Thyroid gland (tissue), 4 donors: ENCODE results near the gene UBE2H. TPM values are rescaled to one million over a fixed set of nuclear protein-coding genes. Genes with fewer than 3 reads are reported as not detected.

Experiments
- DNase-seq, 2 donors: peaks; one replicate each; pipeline ENCODE4 v3.0.0-alpha.2; 2019
- H3K27ac ChIP-seq, 3 donors: fragments of 200-600 bp; sonication (generic); 1 replicate in 2 of 3; 2 replicates in 1 of 3; pipeline ENCODE4 v1.5.1; 2016 to 2019; ENCODE audit warnings: mild to moderate bottlenecking in 1 of 3, moderate library complexity in 1 of 3
- H3K27me3 ChIP-seq: fragments of 200-600 bp; sonication (generic); one replicate; pipeline ENCODE4 v1.5.1; 2019
- H3K36me3 ChIP-seq, 2 donors: fragments of 200-600 bp; sonication (generic); one replicate each; pipeline ENCODE4 v1.5.1; 2016 to 2019
- H3K4me1 ChIP-seq, 2 donors: fragments of 200-600 bp; sonication (generic); one replicate each; pipeline ENCODE4 v1.5.1; 2017 to 2019
- H3K4me3 ChIP-seq, 3 donors: fragments of 200-600 bp; sonication (generic); replicated peaks in 1 of 3; 1 replicate in 2 of 3; 2 replicates in 1 of 3; pipeline ENCODE4 v1.5.1; 2016; ENCODE audit warnings: mild to moderate bottlenecking in 1 of 3
- H3K9me3 ChIP-seq: fragments of 200-600 bp; sonication (generic); one replicate; pipeline ENCODE4 v1.5.1; 2017
- POLR2A ChIP-seq, 2 donors: fragments of 450-650 bp; IDR thresholded peaks; one replicate each; pipeline ENCODE4 v1.6.1; 2017; ENCODE audit warnings: antibody characterized with exemption in 2 of 2, mild to moderate bottlenecking in 2 of 2, moderate library complexity in 1 of 2
- WGBS, 2 donors: methylation state at CpG; one replicate each; pipeline ENCODE4 v1.1.5; 2017; 5-methylcytosine and 5-hydroxymethylcytosine counted together
- intact Hi-C: fragments of 100-400 bp; cut with DNase I; formaldehyde crosslinking; loops from one replicate; pipeline ENCODE4 v1.15.1; 2023
- total RNA-seq, 4 donors: library from RNA; depleted of rRNA; stranded (reverse); fragments of >200 nt; gene quantifications; one replicate each; pipeline ENCODE4 v1.2.3, GENCODE V29; 2016
- TF ChIP-seq, protein P1 (sequence below), 6 experiments: fragments of 200-600 bp in 3 of 6; fragments of 450-650 bp in 3 of 6; sonication (generic) in 3 of 6; IDR thresholded peaks; one replicate each; pipeline ENCODE4 v1.5.1; 2016 to 2019; ENCODE audit warnings: antibody characterized with exemption in 6 of 6, mild to moderate bottlenecking in 2 of 6, inconsistent platforms in 1 of 6, moderate library complexity in 1 of 6

The UBE2H gene
- total RNA-seq, 4 donors from 2014 or later = 97.7 to 156 (median 122) TPM

DNA sequence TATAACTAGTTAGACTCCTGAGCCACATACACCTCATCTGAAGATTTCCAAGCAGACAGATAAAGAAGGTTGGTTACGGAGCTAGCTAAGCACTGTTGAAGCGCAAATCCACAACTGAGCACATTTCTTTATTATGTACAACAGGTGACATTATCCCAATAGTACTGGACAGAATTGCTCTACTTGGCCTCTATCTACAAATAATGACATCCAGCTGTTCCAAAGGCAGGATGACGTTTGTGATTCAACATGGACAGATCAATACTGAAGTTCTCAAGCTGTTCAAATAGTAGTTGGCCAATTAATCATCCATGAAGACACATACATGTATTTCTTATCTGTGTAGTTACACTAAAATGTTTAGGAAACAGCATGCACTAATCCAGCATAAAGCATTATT, 101.0 kb downstream of the UBE2H start:
- no peak for DNase-seq
- WGBS, 2 donors = 96% methylated on average over 3 of the region's 3 CpGs
- TF ChIP-seq, protein P1, sequence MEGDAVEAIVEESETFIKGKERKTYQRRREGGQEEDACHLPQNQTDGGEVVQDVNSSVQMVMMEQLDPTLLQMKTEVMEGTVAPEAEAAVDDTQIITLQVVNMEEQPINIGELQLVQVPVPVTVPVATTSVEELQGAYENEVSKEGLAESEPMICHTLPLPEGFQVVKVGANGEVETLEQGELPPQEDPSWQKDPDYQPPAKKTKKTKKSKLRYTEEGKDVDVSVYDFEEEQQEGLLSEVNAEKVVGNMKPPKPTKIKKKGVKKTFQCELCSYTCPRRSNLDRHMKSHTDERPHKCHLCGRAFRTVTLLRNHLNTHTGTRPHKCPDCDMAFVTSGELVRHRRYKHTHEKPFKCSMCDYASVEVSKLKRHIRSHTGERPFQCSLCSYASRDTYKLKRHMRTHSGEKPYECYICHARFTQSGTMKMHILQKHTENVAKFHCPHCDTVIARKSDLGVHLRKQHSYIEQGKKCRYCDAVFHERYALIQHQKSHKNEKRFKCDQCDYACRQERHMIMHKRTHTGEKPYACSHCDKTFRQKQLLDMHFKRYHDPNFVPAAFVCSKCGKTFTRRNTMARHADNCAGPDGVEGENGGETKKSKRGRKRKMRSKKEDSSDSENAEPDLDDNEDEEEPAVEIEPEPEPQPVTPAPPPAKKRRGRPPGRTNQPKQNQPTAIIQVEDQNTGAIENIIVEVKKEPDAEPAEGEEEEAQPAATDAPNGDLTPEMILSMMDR (IDR thresholded peaks at IDR 0.05) = no peak
- no peak for TF ChIP-seq POLR2A (IDR thresholded peaks at IDR 0.05)
- H3K4me3 ChIP-seq = no peak overlapping the region
- no peaks in the 10 kb centered on the region for H3K27me3 ChIP-seq
- H3K27ac ChIP-seq = no peak overlapping the region
- no peaks in the 10 kb centered on the region for H3K36me3 ChIP-seq
- peaks cover 20 to 40% of the 10 kb centered on the region in 2 donors for H3K4me1 ChIP-seq
- H3K9me3 ChIP-seq = no peaks in the 10 kb centered on the region
- intact Hi-C loops = no loop called here

DNA sequence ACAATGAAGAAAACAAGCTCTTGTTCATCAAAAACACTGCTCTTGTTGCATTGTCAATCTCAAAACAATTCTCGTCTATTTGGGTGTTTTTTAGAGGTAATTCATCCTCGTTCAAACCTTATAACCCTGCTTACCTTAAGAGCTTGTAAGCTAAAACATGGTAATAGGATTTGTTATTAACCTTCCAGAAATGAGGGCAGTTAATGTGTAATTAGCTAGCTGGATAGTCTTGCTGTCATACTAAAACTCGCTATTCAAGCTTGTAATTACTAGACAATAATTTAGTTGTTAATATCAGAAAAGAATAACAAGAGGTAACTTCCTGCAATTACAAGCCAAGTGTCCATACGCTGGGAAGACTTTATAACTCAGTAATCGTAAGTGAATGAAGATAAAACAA, 101.6 kb downstream of the UBE2H start:
- no peak overlapping the region for H3K27ac ChIP-seq
- H3K36me3 ChIP-seq = no peaks in the 10 kb centered on the region
- H3K4me1 ChIP-seq = peaks cover 20 to 44% of the 10 kb centered on the region in 2 donors
- no peaks in the 10 kb centered on the region for H3K27me3 ChIP-seq
- DNase-seq = no peak
- H3K9me3 ChIP-seq = no peaks in the 10 kb centered on the region
- intact Hi-C loops = no loop called here
- H3K4me3 ChIP-seq = no peak overlapping the region
- TF ChIP-seq POLR2A (IDR thresholded peaks at IDR 0.05) = no peak
- TF ChIP-seq, protein P1 (IDR thresholded peaks at IDR 0.05) = no peak
- WGBS, 2 donors = 93 to 94% methylated on average over 5 of the region's 5 CpGs

DNA sequence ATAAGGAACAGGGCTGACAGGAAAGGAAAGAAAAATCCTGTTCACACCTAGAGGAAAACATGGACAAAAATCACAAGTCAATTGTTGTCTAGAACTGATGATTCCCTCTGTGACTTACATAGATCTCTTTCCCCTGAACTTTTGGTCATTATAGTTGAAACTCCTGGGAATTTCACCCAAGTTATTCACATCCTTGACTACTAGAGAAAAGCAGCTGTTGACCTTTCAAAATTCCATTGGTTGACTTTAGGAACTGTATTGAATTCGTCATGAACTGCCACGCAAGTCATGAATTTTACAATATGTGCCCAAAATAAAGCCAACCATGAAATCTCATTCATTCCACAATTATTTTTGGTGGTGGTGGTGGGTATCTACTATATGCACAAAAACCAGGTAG, 104.3 kb downstream of the UBE2H start:
- 84 to 90% methylated on average over 2 of the region's 2 CpGs for WGBS, 2 donors
- intact Hi-C loops = no loop called here
- DNase-seq = no peak
- H3K36me3 ChIP-seq = no peaks in the 10 kb centered on the region
- no peaks in the 10 kb centered on the region for H3K9me3 ChIP-seq
- no peaks in the 10 kb centered on the region for H3K27me3 ChIP-seq
- H3K4me3 ChIP-seq = no peak overlapping the region
- no peak for TF ChIP-seq POLR2A (IDR thresholded peaks at IDR 0.05)
- TF ChIP-seq, protein P1 (IDR thresholded peaks at IDR 0.05) = no peak
- no peak overlapping the region for H3K27ac ChIP-seq
- H3K4me1 ChIP-seq = peaks cover 23 to 40% of the 10 kb centered on the region in 2 donors

DNA sequence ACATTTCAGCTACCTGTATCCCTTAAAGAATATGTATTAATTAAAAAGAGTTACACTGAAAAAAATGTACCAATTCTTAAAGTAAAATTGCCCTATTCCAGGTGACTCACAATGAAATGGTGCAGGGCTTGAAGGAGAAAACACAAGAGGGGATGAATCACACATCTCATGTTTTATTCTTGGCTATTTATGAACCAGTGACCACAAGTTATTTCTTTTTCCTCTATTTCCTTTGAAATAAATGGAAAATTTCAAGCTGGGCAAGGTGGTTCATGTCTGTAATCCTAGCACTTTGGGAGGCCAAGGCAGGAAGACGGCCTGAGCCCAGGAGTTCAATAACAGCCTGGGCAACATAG, 106.8 kb downstream of the UBE2H start:
- peak overlapping the region in 2 of 3 donors; percentile 24 to 47 for H3K27ac ChIP-seq

DNA sequence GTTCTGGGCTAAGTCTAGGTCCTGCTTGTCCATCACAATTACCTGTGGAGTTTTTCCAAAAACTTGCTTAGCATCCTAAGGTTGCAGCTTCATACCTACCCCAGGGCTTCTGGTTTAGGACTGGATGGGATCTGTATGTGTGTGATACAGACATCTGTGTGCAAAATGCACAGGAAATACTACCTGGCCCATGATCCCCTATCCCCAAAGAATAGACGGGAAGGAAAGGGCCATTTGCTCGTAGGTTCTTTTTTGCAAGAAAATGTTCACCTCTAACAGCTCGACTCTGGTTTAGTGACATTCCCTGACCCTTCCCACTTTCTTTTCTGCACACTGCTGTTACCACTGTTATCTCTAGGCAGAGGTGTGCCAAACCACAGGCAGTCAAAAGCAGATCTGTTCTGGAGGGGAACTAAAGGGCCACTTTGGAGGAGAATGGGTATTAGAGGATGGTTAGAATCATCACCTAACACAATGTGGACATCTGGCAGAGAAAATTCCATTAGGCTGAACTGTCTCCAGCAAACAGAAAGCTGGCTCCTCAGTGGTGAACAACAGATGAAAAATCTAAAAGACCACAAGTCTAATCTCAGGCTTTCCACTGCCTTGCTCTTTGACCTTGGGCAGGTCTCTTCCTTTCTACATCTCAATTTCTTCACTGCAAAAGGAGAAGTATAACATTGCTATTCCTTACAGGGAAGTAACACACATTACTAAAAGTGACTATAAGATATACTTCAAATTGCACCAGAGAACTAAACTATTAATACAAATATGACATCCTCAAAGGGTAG, 107.4 kb downstream of the UBE2H start:
- no peak overlapping the region for H3K4me3 ChIP-seq
- no peaks in the 10 kb centered on the region for H3K27me3 ChIP-seq
- H3K36me3 ChIP-seq = no peaks in the 10 kb centered on the region
- no peak for DNase-seq
- 79 to 80% methylated on average over 3 of the region's 3 CpGs for WGBS, 2 donors
- H3K27ac ChIP-seq = peak overlapping the region in 1 of 3 donors; percentile 24
- TF ChIP-seq POLR2A (IDR thresholded peaks at IDR 0.05) = no peak
- TF ChIP-seq, protein P1 (IDR thresholded peaks at IDR 0.05) = no peak
- peaks cover 26 to 51% of the 10 kb centered on the region in 2 donors for H3K4me1 ChIP-seq
- no peaks in the 10 kb centered on the region for H3K9me3 ChIP-seq
- intact Hi-C loops = no loop called here

More for the DNA sequence above, 106.8 kb downstream of the UBE2H start:
- DNase-seq = no peak
- TF ChIP-seq, protein P1 (IDR thresholded peaks at IDR 0.05) = no peak
- TF ChIP-seq POLR2A (IDR thresholded peaks at IDR 0.05) = no peak
- Histone ChIP-seq H3K4me3 (no peak overlapping the region), H3K4me1 (peaks cover 20 to 45% of the 10 kb centered on the region in 2 donors), H3K27me3 (no peaks in the 10 kb centered on the region), H3K9me3 (no peaks in the 10 kb centered on the region), H3K36me3 (no peaks in the 10 kb centered on the region)
- intact Hi-C loops = no loop called here
- 93 to 98% methylated on average over 1 of the region's 1 CpG for WGBS, 2 donors
